NCI-H1092 treated with DMSO at 0.1 percent for 48 hours (cell line): ENCODE data around the gene BSCL2.
"Not testable (repeated sequence)": the region's sequence is repeated elsewhere in the genome, so short reads cannot be mapped to it uniquely, and the experiment has no call there.

Experiments used
- DNase-seq: peaks from one replicate; lab custom pipeline; 2025; lab: John Stamatoyannopoulos, UW

BSCL2 gene

GRCh38 chr11:62716816-62717215 lies 9.6 kb upstream of the BSCL2 start:
- DNase-seq, result no peak

- no peak for DNase-seq
These were observed 9.0 kb upstream of the BSCL2 start for GRCh38 chr11:62716206-62716605.

DNA sequence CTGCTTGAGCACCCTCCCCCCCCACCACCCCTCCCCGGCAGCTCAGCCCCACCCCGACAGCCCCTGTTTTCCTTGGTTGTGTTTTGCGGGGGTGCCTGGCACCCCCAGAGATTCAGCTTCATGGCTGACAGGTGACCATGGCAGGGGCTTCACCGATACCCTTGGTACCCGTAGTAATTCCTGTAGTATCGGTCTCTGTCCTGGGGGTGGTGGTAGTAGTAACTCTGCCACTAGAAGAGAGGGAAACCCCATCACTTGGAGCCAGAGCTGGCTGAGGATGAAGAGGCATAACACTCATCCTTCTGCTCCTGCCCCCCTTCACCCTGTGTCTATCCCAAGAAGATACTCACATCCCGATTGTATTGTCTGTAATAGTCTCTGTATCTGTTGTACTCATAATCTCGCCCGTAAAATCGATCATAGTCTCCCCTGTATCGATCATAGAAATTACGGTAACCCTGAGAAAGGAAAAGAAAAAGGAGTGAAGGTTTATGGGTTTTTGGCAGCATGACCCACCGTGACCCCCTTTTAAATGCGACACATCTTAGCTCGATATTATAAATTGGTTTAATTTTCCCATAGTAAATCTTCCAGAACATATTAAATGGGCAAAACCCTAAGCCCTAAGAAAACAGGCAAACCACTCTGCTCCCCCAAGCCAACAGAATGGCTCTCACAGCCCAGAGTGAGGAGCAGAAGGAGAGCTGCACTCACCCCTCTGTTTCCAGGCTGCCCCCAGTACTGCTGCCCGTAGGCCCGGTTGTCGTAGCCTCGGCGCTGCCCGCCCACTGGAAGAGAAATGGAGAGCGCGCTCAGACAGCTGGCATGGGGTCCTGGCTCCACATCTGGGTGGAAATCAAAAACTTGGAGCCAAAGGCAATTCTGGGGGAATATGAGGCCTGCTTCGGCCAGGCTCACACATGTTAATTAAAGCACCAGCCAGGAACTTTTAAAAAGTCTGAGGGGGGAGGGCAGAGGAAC lies 8.2 kb upstream of the BSCL2 start:
- DNase-seq, result no peak

DNA sequence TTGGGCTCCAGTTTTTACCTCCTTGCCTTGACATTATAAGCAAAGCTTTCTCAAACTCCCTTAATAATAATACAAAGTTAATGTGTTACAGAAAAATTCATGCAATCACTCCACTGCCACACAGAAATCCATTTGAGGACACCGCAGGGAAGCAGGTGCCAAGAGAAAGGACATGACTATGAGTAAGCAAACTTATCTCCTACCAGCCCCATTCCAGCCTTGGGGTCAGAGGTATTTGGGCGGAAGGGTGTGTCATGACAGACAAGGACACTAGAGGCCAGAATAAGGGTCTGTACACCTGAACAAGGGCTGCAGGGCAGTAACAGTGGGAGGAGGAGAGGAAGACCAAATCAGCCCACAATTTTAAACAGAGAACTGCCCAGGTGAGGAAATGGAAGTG lies 6.1 kb upstream of the BSCL2 start:
- no peak for DNase-seq

DNA sequence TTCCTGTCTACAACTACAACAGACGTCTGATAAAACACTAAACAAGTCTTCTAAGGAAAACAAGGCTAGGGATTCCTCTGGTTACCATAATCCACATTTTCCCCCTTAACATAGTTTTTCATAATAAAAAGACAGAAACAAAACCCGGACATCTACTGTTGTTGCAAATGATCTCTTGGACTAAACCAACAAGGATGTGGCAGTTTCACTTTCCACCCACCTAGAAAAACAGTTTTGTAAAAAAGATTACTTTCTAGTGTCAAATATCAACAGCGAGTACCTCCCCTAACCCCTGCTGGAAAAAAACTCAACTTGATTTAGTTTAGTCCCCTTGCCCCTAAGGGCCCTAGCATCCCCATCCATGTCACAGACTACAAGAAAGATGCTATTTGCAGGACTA lies 5.6 kb upstream of the BSCL2 start:
- no peak for DNase-seq

- no peak for DNase-seq
These were observed 5.1 kb upstream of the BSCL2 start for GRCh38 chr11:62712276-62712812.

DNA sequence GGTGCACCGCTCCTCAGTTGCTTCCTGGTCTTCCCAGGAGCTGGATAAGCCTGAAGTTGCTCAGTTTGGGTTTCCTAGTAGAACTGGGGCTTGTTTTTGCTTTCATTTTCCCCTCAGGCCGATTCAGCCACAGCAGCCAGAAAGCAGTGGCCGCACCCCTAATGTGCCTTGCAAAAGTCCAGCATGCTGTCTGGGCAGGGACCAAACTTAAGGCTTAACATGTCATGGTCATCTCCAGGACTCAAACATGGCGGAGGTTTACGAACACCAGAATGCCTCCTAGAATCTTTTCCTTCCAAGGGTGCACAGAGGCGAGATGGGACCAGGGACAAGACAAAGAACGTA lies 2.7 kb upstream of the BSCL2 start:
- DNase-seq, result peak; percentile 74

GRCh38 chr11:62709247-62710000 lies 2.2 kb upstream of the BSCL2 start:
- DNase-seq, result peak; percentile 100

DNA sequence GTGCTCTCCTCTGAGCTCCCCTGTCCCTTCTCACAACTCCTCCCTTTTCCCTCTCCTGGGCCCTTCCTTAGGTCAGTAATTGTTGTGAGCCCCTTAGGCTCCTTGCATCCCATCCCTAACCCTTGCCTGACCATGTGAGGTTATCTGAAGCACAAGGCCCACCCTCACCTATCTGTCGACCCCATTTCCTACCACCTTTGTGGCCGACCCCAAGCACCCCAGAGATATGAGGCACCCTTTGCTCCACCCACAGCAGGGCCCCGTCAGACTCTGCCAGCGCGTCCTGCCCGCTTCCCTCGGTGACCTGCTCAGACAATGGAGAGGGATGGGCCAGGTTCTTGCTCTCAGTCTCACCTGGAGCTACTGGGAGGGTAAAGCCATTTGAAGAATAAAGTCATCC lies 1.6 kb upstream of the BSCL2 start:
- no peak for DNase-seq

GRCh38 chr11:62708392-62708791 lies 1.2 kb upstream of the BSCL2 start:
- DNase-seq, result no peak

DNA sequence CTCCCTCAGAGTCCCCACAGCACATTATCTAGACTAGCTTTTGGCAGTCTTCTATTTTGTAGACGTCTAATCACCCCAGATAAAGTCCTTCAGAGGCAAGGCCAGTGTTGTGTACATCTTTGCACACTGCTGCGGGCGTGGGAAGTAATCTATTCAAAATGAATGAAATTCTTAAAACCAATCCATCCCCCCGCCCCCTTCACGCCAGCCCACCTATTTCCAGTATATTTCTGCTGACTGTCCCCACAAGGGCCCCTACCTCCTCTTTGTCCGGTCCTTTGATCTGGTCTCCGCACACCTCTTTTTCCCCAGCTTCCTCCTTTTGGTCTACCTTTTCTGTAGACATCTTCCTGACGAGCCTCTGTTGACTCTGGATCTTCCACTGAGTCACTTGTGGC lies 375 bp downstream of the BSCL2 start:
- no peak for DNase-seq

GRCh38 chr11:62705880-62706849 lies 1.1 kb downstream of the BSCL2 start:
- peak; percentile 99 for DNase-seq

GRCh38 chr11:62705413-62705812 lies 1.8 kb downstream of the BSCL2 start:
- peak; percentile 85 for DNase-seq

DNA sequence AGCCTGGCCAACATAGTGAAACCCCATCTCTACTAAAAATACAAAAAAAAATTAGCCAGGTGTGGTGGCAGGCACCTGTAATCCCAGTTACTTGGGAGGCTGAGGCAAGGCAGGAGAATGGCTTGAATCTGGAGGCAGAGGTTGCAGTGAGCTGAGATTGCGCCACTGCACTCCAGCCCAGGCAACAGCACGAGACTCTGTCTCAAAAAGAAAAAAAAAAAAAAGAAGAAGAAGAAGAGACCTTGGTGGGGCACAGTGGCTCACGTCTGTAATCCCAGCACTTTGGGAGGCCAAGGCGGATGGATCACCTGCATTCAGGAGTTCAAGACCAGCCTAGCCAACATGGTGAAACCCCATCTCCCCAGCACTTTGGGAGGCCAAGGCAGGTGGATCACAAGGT lies 3.3 kb downstream of the BSCL2 start:
- DNase-seq, result not testable (repeated sequence)

GRCh38 chr11:62702246-62702645 lies 5.0 kb downstream of the BSCL2 start:
- DNase-seq, result no peak

DNA sequence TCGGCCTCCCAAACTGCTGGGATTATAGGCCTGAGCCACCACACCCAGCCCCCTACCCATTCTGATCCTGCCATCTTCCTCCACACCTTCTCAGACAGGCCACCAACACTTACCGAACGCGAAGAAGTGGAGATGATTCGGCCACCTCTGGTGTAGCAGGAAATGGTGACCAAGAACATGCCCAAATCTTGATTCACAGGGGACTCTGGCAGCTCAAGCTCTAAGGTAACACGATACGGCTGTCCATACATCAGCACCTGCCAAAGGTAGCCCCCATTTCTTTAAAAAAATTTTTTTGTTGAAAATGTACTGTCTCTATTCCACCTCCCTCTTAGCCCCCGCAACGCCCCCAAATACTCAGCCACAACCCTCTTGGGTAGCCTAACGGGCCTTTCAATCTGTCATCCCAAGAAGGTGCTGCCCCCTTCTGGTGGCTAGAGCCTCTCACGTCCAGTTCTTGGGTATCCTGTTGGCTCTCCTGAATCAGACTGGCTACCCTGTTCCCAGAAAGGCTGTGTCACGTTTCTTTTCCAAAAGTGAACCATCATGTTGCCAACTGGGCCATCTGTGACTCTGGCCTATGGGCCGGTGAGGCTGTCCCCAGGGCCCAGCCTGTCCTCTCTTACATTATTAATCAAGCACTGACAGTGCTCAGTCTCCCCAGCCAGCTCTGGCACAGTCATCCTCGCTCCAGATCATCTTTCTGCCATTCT lies 12.6 kb downstream of the BSCL2 start:
- peak; percentile 52 for DNase-seq

GRCh38 chr11:62693624-62694023 lies 13.6 kb downstream of the BSCL2 start:
- DNase-seq, result not testable (repeated sequence)

DNA sequence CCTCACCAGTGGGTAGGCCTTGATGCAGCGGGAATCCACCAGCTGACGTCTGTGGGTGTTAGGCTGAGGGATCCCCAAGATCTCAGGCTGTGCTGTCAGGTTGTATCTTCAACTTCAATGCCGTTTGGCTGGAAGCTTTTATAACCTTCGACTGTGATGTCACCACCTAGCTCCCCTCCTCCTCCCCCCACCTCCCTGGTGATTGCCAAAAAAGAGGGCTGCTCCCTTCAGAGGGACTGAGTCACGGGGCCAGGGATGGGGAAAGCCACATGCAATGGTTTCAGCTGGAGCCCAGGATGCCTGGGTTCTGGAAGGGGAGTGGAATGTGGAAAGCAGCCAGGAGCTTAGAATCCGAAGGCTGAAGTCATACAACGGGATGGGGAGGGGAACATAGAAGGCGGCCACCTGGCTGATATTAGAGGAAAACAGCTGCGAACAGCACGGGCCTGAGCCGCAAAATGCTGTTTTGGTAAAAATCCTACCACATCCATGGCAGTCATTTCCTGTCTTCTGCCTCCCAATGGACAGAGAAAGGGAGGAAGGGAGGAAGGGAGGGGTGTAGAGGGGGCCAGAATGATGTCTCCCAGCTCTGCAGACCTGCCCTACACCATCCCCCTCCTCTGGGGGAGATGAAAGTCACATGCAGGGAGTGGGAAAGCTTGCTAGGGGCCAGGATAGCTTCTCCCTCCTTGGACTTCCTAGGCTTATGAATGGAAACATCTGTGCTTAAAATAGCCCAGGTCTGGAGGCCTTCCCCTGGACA lies 17.6 kb downstream of the BSCL2 start, which contains the start of gene LRRN4CL:
Gene LRRN4CL (minus strand): TSS at position 110 of the 763 bp plus-strand sequence. CDS start 1,022 bp downstream, outside the sequence.
- no peak for DNase-seq

- no peak for DNase-seq
These were observed 18.7 kb downstream of the BSCL2 start for GRCh38 chr11:62688491-62688890.
